Stimulated activated CD8-positive, alpha-beta memory T cell treated with anti-CD3 and anti-CD28 coated beads, Interleukin-2, amount 100 ng/mL, for 1 hour (primary cell): ENCODE data around the gene SLC25A11.
"Not testable (repeated sequence)": the region's sequence is repeated elsewhere in the genome, so short reads cannot be mapped to it uniquely, and the experiment has no call there.

Experiments
- DNase-seq, 2 donors: peaks; one replicate each; pipeline ENCODE4 v3.0.0-alpha.2; 2020; ENCODE audit warnings: low read depth in 2 of 2

The SLC25A11 gene

GRCh38 chr17:4920351-4921048 is 19.3 kb downstream of the SLC25A11 start:
- no peak for DNase-seq

GRCh38 chr17:4919511-4920047 is 20.3 kb downstream of the SLC25A11 start:
- no peak for DNase-seq

GRCh38 chr17:4914551-4914950 is 25.3 kb downstream of the SLC25A11 start:
- not testable (repeated sequence) for DNase-seq

GRCh38 chr17:4913994-4914393 is 25.9 kb downstream of the SLC25A11 start:
- DNase-seq = no peak

- peak in 1 of 2 donors; percentile 54 for DNase-seq
Measured at GRCh38 chr17:4908711-4909496, 30.9 kb downstream of the SLC25A11 start.

GRCh38 chr17:4908301-4908700 is 31.5 kb downstream of the SLC25A11 start:
- DNase-seq = no peak

GRCh38 chr17:4906642-4907041 is 33.2 kb downstream of the SLC25A11 start:
- DNase-seq = not testable (repeated sequence)

GRCh38 chr17:4903051-4903818 is 36.6 kb downstream of the SLC25A11 start, which contains the start of gene CHRNE:
TSS of gene CHRNE (minus strand) at chr17:4903098. CDS start at chr17:4903063, 35 bp downstream.
- peak; percentile 39 to 62 for DNase-seq

- DNase-seq = no peak
Measured at GRCh38 chr17:4902540-4902939, 37.3 kb downstream of the SLC25A11 start.

GRCh38 chr17:4901648-4902344 is 38.0 kb downstream of the SLC25A11 start:
- no peak for DNase-seq

- no peak for DNase-seq
Measured at GRCh38 chr17:4901108-4901647, 38.7 kb downstream of the SLC25A11 start.

- DNase-seq = no peak
Measured at GRCh38 chr17:4900231-4901107, 39.4 kb downstream of the SLC25A11 start.

- peak; percentile 86 to 87 for DNase-seq
Measured at GRCh38 chr17:4899341-4900230, 40.3 kb downstream of the SLC25A11 start, which contains the start of gene C17orf107. TSS of gene C17orf107 (plus strand) at chr17:4899536. CDS start at chr17:4899763, 227 bp downstream.

GRCh38 chr17:4898927-4899326 is 40.9 kb downstream of the SLC25A11 start:
- DNase-seq = no peak

GRCh38 chr17:4898351-4898750 is 41.5 kb downstream of the SLC25A11 start:
- no peak for DNase-seq

- DNase-seq = no peak
Measured at GRCh38 chr17:4897785-4898184, 42.1 kb downstream of the SLC25A11 start.

GRCh38 chr17:4897198-4897687 is 42.6 kb downstream of the SLC25A11 start:
- no peak for DNase-seq

- no peak for DNase-seq
Measured at GRCh38 chr17:4896332-4897197, 43.3 kb downstream of the SLC25A11 start.
